Measurements from ENCODE around the gene MACROD2.

Gene MACROD2

DNA sequence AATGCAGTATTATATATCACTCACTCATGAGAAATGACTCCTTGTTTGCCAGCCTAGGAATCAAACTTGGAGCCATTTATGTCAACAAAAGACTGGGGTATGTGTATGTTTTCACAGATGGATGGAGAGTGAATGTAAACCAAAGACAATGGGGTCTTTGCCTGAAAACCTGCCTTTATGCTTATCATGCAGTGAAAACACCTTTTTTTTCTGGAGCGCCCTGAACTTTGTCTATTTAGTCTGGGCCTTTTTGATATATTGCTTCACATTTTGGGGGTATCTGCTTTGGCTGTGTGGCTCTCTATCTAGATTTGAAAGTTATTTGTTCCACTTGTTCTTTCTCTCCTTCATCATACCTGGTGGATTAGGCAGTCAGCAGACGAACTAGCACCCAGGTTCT, 1190.6 kb downstream of the MACROD2 start:
- Histone ChIP-seq H3K36me3 (ENCODE audit: control insufficient read depth in 2 of 2, insufficient read depth in 1 of 2, low read length in 2 of 2) (no peaks in the 10 kb centered on the region), H3K4me3 (ENCODE audit: low read depth, low read length) (no peak overlapping the region), H3K27ac (ENCODE audit: extremely low read depth, low read depth, low read length) (no peak overlapping the region), H3K9me3 (ENCODE audit: control insufficient read depth, insufficient read depth, low read depth, low read length) (no peaks in the 10 kb centered on the region), H3K4me1 (ENCODE audit: control insufficient read depth, insufficient read depth, low read length) (no peaks in the 10 kb centered on the region)
- TF ChIP-seq ZNF785 (tag by site-specific recombination; IDR thresholded peaks at IDR 0.05), result no peak
- TF ChIP-seq ZNF768 (tag by site-specific recombination; IDR thresholded peaks at IDR 0.05), result no peak
- TF ChIP-seq HOXA7 (CRISPR knock-in tag; IDR thresholded peaks at IDR 0.05; ENCODE audit: borderline replicate concordance), result no peak
- no peak for TF ChIP-seq MEIS1 (CRISPR knock-in tag; IDR thresholded peaks at IDR 0.05; ENCODE audit: borderline replicate concordance)
- no peak for TF ChIP-seq AEBP2 (tag by site-specific recombination; IDR thresholded peaks at IDR 0.05; ENCODE audit: borderline replicate concordance)
- TF ChIP-seq GFI1B (tag by site-specific recombination; IDR thresholded peaks at IDR 0.05), result no peak
- TF ChIP-seq EGR2 (tag by site-specific recombination; IDR thresholded peaks at IDR 0.05; ENCODE audit: low read depth), result no peak
- TF ChIP-seq MYNN (tag by site-specific recombination; IDR thresholded peaks at IDR 0.05; ENCODE audit: borderline replicate concordance), result no peak
- TF ChIP-seq, protein P1, sequence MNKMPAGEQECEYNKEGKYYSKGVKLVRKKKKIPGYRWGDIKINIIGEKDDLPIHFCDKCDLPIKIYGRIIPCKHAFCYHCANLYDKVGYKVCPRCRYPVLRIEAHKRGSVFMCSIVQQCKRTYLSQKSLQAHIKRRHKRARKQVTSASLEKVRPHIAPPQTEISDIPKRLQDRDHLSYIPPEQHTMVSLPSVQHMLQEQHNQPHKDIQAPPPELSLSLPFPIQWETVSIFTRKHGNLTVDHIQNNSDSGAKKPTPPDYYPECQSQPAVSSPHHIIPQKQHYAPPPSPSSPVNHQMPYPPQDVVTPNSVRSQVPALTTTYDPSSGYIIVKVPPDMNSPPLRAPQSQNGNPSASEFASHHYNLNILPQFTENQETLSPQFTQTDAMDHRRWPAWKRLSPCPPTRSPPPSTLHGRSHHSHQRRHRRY (tag by site-specific recombination; IDR thresholded peaks at IDR 0.05), result no peak
- TF ChIP-seq TSHZ1 (tag by site-specific recombination; IDR thresholded peaks at IDR 0.05; ENCODE audit: borderline replicate concordance), result no peak
- TF ChIP-seq ZNF521 (tag by site-specific recombination; IDR thresholded peaks at IDR 0.05), result no peak
- TF ChIP-seq ZNF777 (tag by site-specific recombination; IDR thresholded peaks at IDR 0.05; ENCODE audit: borderline replicate concordance), result no peak
- TF ChIP-seq ZNF221 (tag by site-specific recombination; IDR thresholded peaks at IDR 0.05; ENCODE audit: borderline replicate concordance), result no peak
- TF ChIP-seq ZBTB20 (tag by site-specific recombination; IDR thresholded peaks at IDR 0.05), result no peak
- TF ChIP-seq ZNF214 (tag by site-specific recombination; IDR thresholded peaks at IDR 0.05; ENCODE audit: borderline replicate concordance), result no peak
- TF ChIP-seq ZNF2 (tag by site-specific recombination; IDR thresholded peaks at IDR 0.05), result no peak
- TF ChIP-seq GLIS2 (tag by site-specific recombination; IDR thresholded peaks at IDR 0.05), result no peak
- TF ChIP-seq ZNF18 (tag by site-specific recombination; IDR thresholded peaks at IDR 0.05), result no peak
- TF ChIP-seq, protein P2, sequence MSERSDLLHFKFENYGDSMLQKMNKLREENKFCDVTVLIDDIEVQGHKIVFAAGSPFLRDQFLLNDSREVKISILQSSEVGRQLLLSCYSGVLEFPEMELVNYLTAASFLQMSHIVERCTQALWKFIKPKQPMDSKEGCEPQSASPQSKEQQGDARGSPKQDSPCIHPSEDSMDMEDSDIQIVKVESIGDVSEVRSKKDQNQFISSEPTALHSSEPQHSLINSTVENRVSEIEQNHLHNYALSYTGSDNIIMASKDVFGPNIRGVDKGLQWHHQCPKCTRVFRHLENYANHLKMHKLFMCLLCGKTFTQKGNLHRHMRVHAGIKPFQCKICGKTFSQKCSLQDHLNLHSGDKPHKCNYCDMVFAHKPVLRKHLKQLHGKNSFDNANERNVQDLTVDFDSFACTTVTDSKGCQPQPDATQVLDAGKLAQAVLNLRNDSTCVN (tag by site-specific recombination; optimal IDR thresholded peaks at IDR 0.05), result no peak
- no peak for TF ChIP-seq ZNF169 (tag by site-specific recombination; IDR thresholded peaks at IDR 0.05)
- ChIA-PET POLR2A (no interaction called here), CTCF (no interaction called here)
